ENCODE data around the gene CCNJL. TPM values are rescaled to one million over a fixed set of nuclear protein-coding genes. Genes with fewer than 3 reads are reported as not detected.

CCNJL gene
- polyA plus RNA-seq, 2 donors, result 0.44 to 0.59 TPM

DNA sequence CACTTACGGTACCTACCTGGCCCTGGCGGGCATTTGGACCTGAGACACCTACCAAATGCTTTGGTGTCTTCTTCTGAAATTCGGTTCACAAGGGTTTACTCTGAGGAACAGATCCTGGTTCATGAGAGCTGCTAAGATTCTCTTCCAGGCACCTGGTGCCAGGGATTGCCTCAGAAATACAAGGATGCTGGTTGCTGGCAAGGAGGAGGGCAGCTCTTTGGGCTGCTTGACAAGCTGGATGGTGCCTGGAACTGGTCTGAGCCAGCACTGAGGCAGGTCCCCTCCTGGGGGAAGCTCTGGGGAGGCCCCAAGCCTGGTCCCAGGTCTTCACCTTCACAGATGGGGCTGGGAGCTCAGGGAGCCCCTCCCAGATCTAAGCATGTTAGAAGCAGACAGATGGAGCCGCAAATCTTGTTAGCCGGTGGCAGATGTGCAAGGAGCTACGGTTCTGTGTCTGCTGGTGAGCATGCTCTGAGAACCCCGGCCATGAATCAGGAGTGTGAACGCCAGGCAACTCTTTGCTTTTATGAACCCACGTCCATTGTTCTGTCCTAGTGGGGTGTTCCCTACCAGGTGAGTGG, 66.8 kb downstream of the CCNJL start:
- Histone ChIP-seq H3K36me3 (ENCODE audit: control insufficient read depth in 2 of 2, insufficient read depth in 2 of 2, low read length in 1 of 2) (no peaks in the 10 kb centered on the region), H3K4me1 (ENCODE audit: control insufficient read depth in 2 of 2, insufficient read depth in 2 of 2, low read length in 1 of 2) (peaks cover 2 to 5% of the 10 kb centered on the region in 2 donors), H3K27me3 (ENCODE audit: control insufficient read depth in 1 of 2, insufficient read depth in 2 of 2, low read length in 2 of 2) (no peaks in the 10 kb centered on the region), H3K9me3 (ENCODE audit: control insufficient read depth in 2 of 2, insufficient read depth in 1 of 2, low read depth in 1 of 2, low read length in 1 of 2) (no peaks in the 10 kb centered on the region), H3K27ac (ENCODE audit: low read depth in 2 of 2, low read length in 1 of 2) (no peak overlapping the region), H3K4me3 (ENCODE audit: low read depth in 1 of 2, low read length in 2 of 2) (no peak overlapping the region)
- 76% methylated on average over 9 of the region's 9 CpGs for WGBS, 2 donors

DNA sequence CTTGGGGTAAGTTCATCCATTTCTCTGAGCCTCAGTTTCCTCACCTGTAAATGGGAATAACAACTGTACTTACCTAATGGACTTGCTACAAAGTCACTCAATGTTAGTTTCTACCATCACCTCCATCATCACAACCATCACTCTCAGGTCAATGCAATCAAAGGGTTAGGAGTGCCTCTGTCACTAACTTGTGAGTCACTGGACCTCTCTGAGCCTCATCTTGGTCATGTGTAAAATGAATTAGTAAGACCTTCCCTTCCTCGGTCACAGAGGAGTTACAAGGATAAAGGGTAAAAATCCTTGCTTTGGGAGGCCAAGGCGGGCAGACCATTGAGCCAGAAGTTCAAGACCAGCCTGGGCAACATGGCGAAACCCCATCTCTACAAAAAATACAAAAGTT, 70.2 kb downstream of the CCNJL start:
- 81% methylated on average over 3 of the region's 3 CpGs for WGBS, 2 donors
- no peaks in the 10 kb centered on the region for H3K4me1 ChIP-seq (ENCODE audit: control insufficient read depth in 2 of 2, insufficient read depth in 2 of 2, low read length in 1 of 2)
- no peak overlapping the region for H3K4me3 ChIP-seq (ENCODE audit: low read depth in 1 of 2, low read length in 2 of 2)
- H3K27me3 ChIP-seq (ENCODE audit: control insufficient read depth in 1 of 2, insufficient read depth in 2 of 2, low read length in 2 of 2), result no peaks in the 10 kb centered on the region
- H3K9me3 ChIP-seq (ENCODE audit: control insufficient read depth in 2 of 2, insufficient read depth in 1 of 2, low read depth in 1 of 2, low read length in 1 of 2), result no peaks in the 10 kb centered on the region
- no peaks in the 10 kb centered on the region for H3K36me3 ChIP-seq (ENCODE audit: control insufficient read depth in 2 of 2, insufficient read depth in 2 of 2, low read length in 1 of 2)
- no peak overlapping the region for H3K27ac ChIP-seq (ENCODE audit: low read depth in 2 of 2, low read length in 1 of 2)

GRCh38 chr5:160240350-160240749, 72.0 kb downstream of the CCNJL start:
- Histone ChIP-seq H3K9me3 (ENCODE audit: control insufficient read depth in 2 of 2, insufficient read depth in 1 of 2, low read depth in 1 of 2, low read length in 1 of 2) (no peaks in the 10 kb centered on the region), H3K27ac (ENCODE audit: low read depth in 2 of 2, low read length in 1 of 2) (no peak overlapping the region), H3K4me3 (ENCODE audit: low read depth in 1 of 2, low read length in 2 of 2) (no peak overlapping the region), H3K27me3 (ENCODE audit: control insufficient read depth in 1 of 2, insufficient read depth in 2 of 2, low read length in 2 of 2) (no peaks in the 10 kb centered on the region), H3K36me3 (ENCODE audit: control insufficient read depth in 2 of 2, insufficient read depth in 2 of 2, low read length in 1 of 2) (no peaks in the 10 kb centered on the region), H3K4me1 (ENCODE audit: control insufficient read depth in 2 of 2, insufficient read depth in 2 of 2, low read length in 1 of 2) (no peaks in the 10 kb centered on the region)
- WGBS, 2 donors, result 26 to 28% methylated on average over 3 of the region's 3 CpGs

DNA sequence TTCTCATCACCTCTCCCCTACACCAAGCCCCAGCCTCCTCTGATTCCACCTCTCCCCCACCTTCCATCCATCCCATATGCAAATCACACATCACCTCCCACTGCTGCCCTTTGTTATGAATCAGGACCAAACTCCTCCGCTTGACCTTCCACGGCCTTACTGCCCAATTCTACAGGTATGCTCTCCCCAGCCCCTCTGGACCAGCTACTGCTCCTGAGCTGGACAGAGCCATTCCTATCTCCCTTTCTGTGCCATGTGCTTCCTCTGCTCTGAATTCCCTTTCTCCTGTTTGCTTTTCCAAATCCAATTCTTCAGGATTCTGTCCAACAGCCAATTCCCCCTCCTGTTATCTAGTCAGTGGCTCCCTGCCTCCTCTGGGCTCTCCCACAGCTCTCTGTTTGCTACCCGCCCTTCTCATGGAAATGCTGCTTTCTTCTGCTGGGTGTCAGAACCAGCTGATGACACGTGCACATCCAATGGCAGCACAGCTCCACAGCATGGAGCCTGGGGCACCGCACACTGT, 74.7 kb downstream of the CCNJL start:
- H3K9me3 ChIP-seq (ENCODE audit: control insufficient read depth in 2 of 2, insufficient read depth in 1 of 2, low read depth in 1 of 2, low read length in 1 of 2), result no peaks in the 10 kb centered on the region
- H3K27ac ChIP-seq (ENCODE audit: low read depth in 2 of 2, low read length in 1 of 2), result no peak overlapping the region
- H3K4me3 ChIP-seq (ENCODE audit: low read depth in 1 of 2, low read length in 2 of 2), result no peak overlapping the region
- WGBS, 2 donors, result 81 to 86% methylated on average over 5 of the region's 5 CpGs
- H3K27me3 ChIP-seq (ENCODE audit: control insufficient read depth in 1 of 2, insufficient read depth in 2 of 2, low read length in 2 of 2), result no peaks in the 10 kb centered on the region
- H3K36me3 ChIP-seq (ENCODE audit: control insufficient read depth in 2 of 2, insufficient read depth in 2 of 2, low read length in 1 of 2), result no peaks in the 10 kb centered on the region
- H3K4me1 ChIP-seq (ENCODE audit: control insufficient read depth in 2 of 2, insufficient read depth in 2 of 2, low read length in 1 of 2), result no peaks in the 10 kb centered on the region

DNA sequence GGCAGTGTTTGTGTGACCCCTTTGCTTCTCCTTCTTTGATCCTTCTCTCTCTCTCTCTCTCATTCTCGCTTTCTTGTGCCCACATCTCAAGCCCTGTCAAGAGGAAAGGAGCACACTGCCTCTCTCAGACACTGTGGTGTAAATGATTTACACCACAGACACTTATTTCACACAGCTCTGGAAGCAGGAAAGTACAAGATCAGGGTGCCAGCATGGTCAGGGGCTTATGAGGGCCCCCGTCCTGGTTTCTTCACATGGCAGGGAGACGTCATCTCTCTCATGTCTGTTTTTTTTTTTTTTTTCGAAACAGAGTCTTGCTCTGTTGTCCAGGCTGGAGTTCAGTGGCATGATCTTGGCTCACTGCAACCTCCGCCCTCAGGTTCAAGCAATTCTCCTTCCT, 76.6 kb downstream of the CCNJL start:
- Histone ChIP-seq H3K36me3 (ENCODE audit: control insufficient read depth in 2 of 2, insufficient read depth in 2 of 2, low read length in 1 of 2) (no peaks in the 10 kb centered on the region), H3K27ac (ENCODE audit: low read depth in 2 of 2, low read length in 1 of 2) (no peak overlapping the region)
- 79 to 88% methylated on average over 5 of the region's 5 CpGs for WGBS, 2 donors

GRCh38 chr5:160233215-160233614, 79.1 kb downstream of the CCNJL start:
- Histone ChIP-seq H3K27me3 (ENCODE audit: control insufficient read depth in 1 of 2, insufficient read depth in 2 of 2, low read length in 2 of 2) (no peaks in the 10 kb centered on the region), H3K36me3 (ENCODE audit: control insufficient read depth in 2 of 2, insufficient read depth in 2 of 2, low read length in 1 of 2) (no peaks in the 10 kb centered on the region), H3K4me3 (ENCODE audit: low read depth in 1 of 2, low read length in 2 of 2) (no peak overlapping the region), H3K9me3 (ENCODE audit: control insufficient read depth in 2 of 2, insufficient read depth in 1 of 2, low read depth in 1 of 2, low read length in 1 of 2) (no peaks in the 10 kb centered on the region), H3K27ac (ENCODE audit: low read depth in 2 of 2, low read length in 1 of 2) (no peak overlapping the region), H3K4me1 (ENCODE audit: control insufficient read depth in 2 of 2, insufficient read depth in 2 of 2, low read length in 1 of 2) (peaks cover 2% of the 10 kb centered on the region in 2 donors)
- 62 to 76% methylated on average over 5 of the region's 5 CpGs for WGBS, 2 donors

More for the DNA sequence above, 76.6 kb downstream of the CCNJL start:
- Histone ChIP-seq H3K27me3 (ENCODE audit: control insufficient read depth in 1 of 2, insufficient read depth in 2 of 2, low read length in 2 of 2) (no peaks in the 10 kb centered on the region), H3K4me1 (ENCODE audit: control insufficient read depth in 2 of 2, insufficient read depth in 2 of 2, low read length in 1 of 2) (peaks cover 0 to 2% of the 10 kb centered on the region in 2 donors), H3K4me3 (ENCODE audit: low read depth in 1 of 2, low read length in 2 of 2) (no peak overlapping the region), H3K9me3 (ENCODE audit: control insufficient read depth in 2 of 2, insufficient read depth in 1 of 2, low read depth in 1 of 2, low read length in 1 of 2) (no peaks in the 10 kb centered on the region)

- H3K4me3 ChIP-seq (ENCODE audit: low read depth in 1 of 2, low read length in 2 of 2), result no peak overlapping the region
- H3K36me3 ChIP-seq (ENCODE audit: control insufficient read depth in 2 of 2, insufficient read depth in 2 of 2, low read length in 1 of 2), result no peaks in the 10 kb centered on the region
- peaks cover 2% of the 10 kb centered on the region in 2 donors for H3K4me1 ChIP-seq (ENCODE audit: control insufficient read depth in 2 of 2, insufficient read depth in 2 of 2, low read length in 1 of 2)
- WGBS, 2 donors, result 81 to 84% methylated on average over 10 of the region's 10 CpGs
- no peaks in the 10 kb centered on the region for H3K27me3 ChIP-seq (ENCODE audit: control insufficient read depth in 1 of 2, insufficient read depth in 2 of 2, low read length in 2 of 2)
- no peak overlapping the region for H3K27ac ChIP-seq (ENCODE audit: low read depth in 2 of 2, low read length in 1 of 2)
- H3K9me3 ChIP-seq (ENCODE audit: control insufficient read depth in 2 of 2, insufficient read depth in 1 of 2, low read depth in 1 of 2, low read length in 1 of 2), result no peaks in the 10 kb centered on the region
These were observed 80.5 kb downstream of the CCNJL start for GRCh38 chr5:160231783-160232342.

DNA sequence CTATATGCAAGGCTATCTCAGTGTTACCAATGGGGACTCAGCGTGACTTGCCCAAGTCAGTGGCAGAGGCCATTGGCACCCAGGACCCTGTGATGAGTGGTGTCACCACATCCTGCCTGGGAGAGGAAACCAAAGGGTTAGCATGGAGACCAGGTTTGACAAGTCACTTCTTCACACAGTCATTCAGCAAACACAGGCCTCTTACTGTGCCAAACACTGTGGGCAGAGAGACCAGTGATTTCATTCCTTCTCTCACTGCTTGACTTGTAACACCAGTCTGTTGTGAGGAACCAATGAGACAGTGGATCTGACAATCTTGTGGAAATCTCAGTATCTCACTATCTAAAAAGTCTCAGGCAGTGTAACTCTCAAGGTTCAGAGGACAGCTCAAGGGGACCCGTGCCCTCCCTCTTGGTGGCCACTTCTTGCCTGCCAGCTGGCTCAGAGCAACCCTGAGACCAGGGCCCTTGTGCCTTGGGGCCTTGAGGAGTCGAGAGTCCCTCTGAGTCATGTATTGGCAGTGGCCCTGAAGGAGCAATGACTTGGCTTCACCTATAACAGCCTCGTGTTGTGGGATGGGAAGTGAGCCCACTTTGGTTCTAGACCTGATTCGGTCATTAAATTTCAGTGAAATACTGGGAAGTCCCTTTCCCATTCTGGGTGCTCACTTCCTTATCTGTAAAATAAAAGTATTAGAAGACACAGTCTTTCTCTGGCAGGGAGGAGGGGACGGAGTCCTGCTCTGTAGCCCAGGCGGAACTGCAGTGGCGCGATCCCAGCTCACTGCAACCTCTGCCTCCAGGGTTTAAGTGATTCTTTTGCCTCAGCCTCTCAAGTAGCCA, 81.5 kb downstream of the CCNJL start:
- no peaks in the 10 kb centered on the region for H3K27me3 ChIP-seq (ENCODE audit: control insufficient read depth in 1 of 2, insufficient read depth in 2 of 2, low read length in 2 of 2)
- no peaks in the 10 kb centered on the region for H3K9me3 ChIP-seq (ENCODE audit: control insufficient read depth in 2 of 2, insufficient read depth in 1 of 2, low read depth in 1 of 2, low read length in 1 of 2)
- H3K4me1 ChIP-seq (ENCODE audit: control insufficient read depth in 2 of 2, insufficient read depth in 2 of 2, low read length in 1 of 2), result peaks cover 2% of the 10 kb centered on the region in 2 donors
- H3K27ac ChIP-seq (ENCODE audit: low read depth in 2 of 2, low read length in 1 of 2), result peak overlapping the region; percentile 73 to 84
- H3K36me3 ChIP-seq (ENCODE audit: control insufficient read depth in 2 of 2, insufficient read depth in 2 of 2, low read length in 1 of 2), result no peaks in the 10 kb centered on the region
- 43 to 69% methylated on average over 9 of the region's 9 CpGs for WGBS, 2 donors
- no peak overlapping the region for H3K4me3 ChIP-seq (ENCODE audit: low read depth in 1 of 2, low read length in 2 of 2)

DNA sequence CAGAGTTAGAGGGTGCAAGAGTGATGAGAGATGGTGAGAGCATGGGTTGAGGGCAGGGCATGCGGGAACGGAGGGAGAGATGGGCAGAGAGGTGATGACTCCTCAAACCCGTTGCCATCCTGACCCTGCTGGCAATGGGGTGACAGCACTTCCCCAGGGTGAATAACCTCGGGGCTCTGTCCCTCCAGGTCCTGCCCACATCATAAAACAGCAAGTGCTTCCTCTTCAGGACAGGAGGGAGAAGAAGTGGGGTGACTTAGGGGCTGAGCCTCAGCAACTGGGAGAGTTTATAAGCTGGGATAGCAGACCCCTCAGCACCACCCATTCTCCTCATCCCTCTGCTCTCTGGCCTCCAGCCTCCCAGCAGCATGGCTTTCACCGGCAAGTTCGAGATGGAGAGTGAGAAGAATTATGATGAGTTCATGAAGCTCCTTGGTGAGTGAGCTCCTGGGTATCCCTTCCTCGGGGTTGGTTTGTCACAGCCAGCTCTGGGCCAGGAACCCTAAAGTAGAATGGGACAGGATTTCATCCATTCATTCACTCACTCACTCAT, 83.1 kb downstream of the CCNJL start, which contains the start of gene FABP6:
Gene FABP6, plus strand, starts transcription at position 317 of the 553 bp plus-strand sequence. Its CDS starts 52 bp downstream, at position 369.
- no peak within 1 kb of the TSS for H3K4me3 ChIP-seq (ENCODE audit: low read depth in 1 of 2, low read length in 2 of 2)
- no peak within 1 kb of the TSS for H3K27ac ChIP-seq (ENCODE audit: low read depth in 2 of 2, low read length in 1 of 2)
- peaks cover 2% of the 10 kb centered on the region in 2 donors for H3K4me1 ChIP-seq (ENCODE audit: control insufficient read depth in 2 of 2, insufficient read depth in 2 of 2, low read length in 1 of 2)
- no peaks in the 10 kb centered on the region for H3K27me3 ChIP-seq (ENCODE audit: control insufficient read depth in 1 of 2, insufficient read depth in 2 of 2, low read length in 2 of 2)
- H3K9me3 ChIP-seq (ENCODE audit: control insufficient read depth in 2 of 2, insufficient read depth in 1 of 2, low read depth in 1 of 2, low read length in 1 of 2), result no peaks in the 10 kb centered on the region
- WGBS, 2 donors, result 62 to 70% methylated on average over 7 of the region's 7 CpGs
- no peaks in the 10 kb centered on the region for H3K36me3 ChIP-seq (ENCODE audit: control insufficient read depth in 2 of 2, insufficient read depth in 2 of 2, low read length in 1 of 2)

Measured in esophagus (tissue), 2 donors.